Neural cell (in vitro differentiated cells): Measurements from ENCODE around the gene ZNF407. TPM values are rescaled to one million over a fixed set of nuclear protein-coding genes. Genes with fewer than 3 reads are reported as not detected.

ENCODE experiments used
- H2AFZ ChIP-seq: fragments of 200-600, 300-800 bp; sonication (generic), shearing (Covaris generic); 2 replicates; pipeline ENCODE4 v1.6.0; 2014; ENCODE audit warnings: low read depth, mild to moderate bottlenecking, antibody characterized with exemption, low read length, moderate library complexity
- H3F3A ChIP-seq: fragments of 200-600 bp; shearing (Covaris generic); 2 replicates; pipeline ENCODE4 v1.6.1; 2016; ENCODE audit warnings: mild to moderate bottlenecking, moderate library complexity, mixed read lengths, antibody characterized with exemption, low read length; ENCODE audit not compliant: insufficient read depth, poor library complexity, severe bottlenecking
- H3K27ac ChIP-seq: fragments of 200-600, 300-800 bp; sonication (generic), shearing (Covaris generic); 2 replicates; pipeline ENCODE4 v1.5.1; 2014; ENCODE audit warnings: mild to moderate bottlenecking, low read length, moderate library complexity
- H3K27me3 ChIP-seq: fragments of 300-800, 200-600 bp; sonication (generic), shearing (Covaris generic); 2 replicates; pipeline ENCODE4 v1.6.0; 2014; ENCODE audit warnings: mild to moderate bottlenecking, low read depth, low read length, moderate library complexity; ENCODE audit not compliant: insufficient read depth
- H3K36me3 ChIP-seq: fragments of 300-800, 200-600 bp; sonication (generic), shearing (Covaris generic); 2 replicates; pipeline ENCODE4 v1.5.1; 2014; ENCODE audit warnings: mild to moderate bottlenecking, antibody characterized with exemption, low read length, moderate library complexity; ENCODE audit not compliant: insufficient read depth
- H3K4me2 ChIP-seq: fragments of 300-800, 200-600 bp; sonication (generic), shearing (Covaris generic); 2 replicates; pipeline ENCODE4 v1.6.0; 2014; ENCODE audit warnings: mild to moderate bottlenecking, low read length
- H3K4me3 ChIP-seq: fragments of 300-800, 200-600 bp; sonication (generic), shearing (Covaris generic); 2 replicates; pipeline ENCODE4 v1.5.1; 2014; ENCODE audit warnings: mild to moderate bottlenecking, low read length, moderate library complexity
- H3K79me2 ChIP-seq: fragments of 200-600 bp; shearing (Covaris generic); replicated peaks from 2 replicates; pipeline ENCODE4 v1.6.0; 2014; ENCODE audit warnings: mild to moderate bottlenecking, low read length, moderate library complexity; ENCODE audit not compliant: insufficient read depth
- H3K9ac ChIP-seq: fragments of 300-800, 200-600 bp; sonication (generic), shearing (Covaris generic); 2 replicates; pipeline ENCODE4 v1.6.1; 2016; ENCODE audit warnings: mild to moderate bottlenecking, low read length, mixed read lengths
- H3K9me2 ChIP-seq: fragments of 200-600 bp; shearing (Covaris generic); 2 replicates; pipeline ENCODE4 v1.6.1; 2016; ENCODE audit warnings: mild to moderate bottlenecking, low read length, mixed read lengths; ENCODE audit not compliant: insufficient read depth
- H3K9me3 ChIP-seq: fragments of 200-600, 300-800 bp; sonication (generic), shearing (Covaris generic); 2 replicates; pipeline ENCODE4 v1.6.1; 2016; ENCODE audit warnings: mild to moderate bottlenecking, mixed run types, low read length, moderate library complexity, mixed read lengths
- H4K20me1 ChIP-seq: fragments of 200-600 bp; shearing (Covaris generic); 2 replicates; pipeline ENCODE4 v1.6.1; 2016; ENCODE audit warnings: mild to moderate bottlenecking, mixed run types; ENCODE audit not compliant: insufficient read depth
- EP300 ChIP-seq: fragments of 450-650 bp; conservative IDR thresholded peaks from 2 replicates; pipeline ENCODE4 v1.6.1; 2014; ENCODE audit warnings: antibody characterized with exemption, mild to moderate bottlenecking, moderate library complexity; ENCODE audit not compliant: poor library complexity, severe bottlenecking
- EZH2 ChIP-seq: fragments of 200-600, 300-800 bp; shearing (Covaris generic), sonication (generic); IDR thresholded peaks from 2 replicates; pipeline ENCODE4 v1.6.1; 2014; ENCODE audit warnings: antibody characterized with exemption, low read length, borderline replicate concordance, mild to moderate bottlenecking; ENCODE audit not compliant: insufficient read depth, poor library complexity, severe bottlenecking
- MXI1 ChIP-seq: fragments of 450-650 bp; conservative IDR thresholded peaks from 2 replicates; pipeline ENCODE4 v1.6.1; 2014; ENCODE audit warnings: antibody characterized with exemption, mild to moderate bottlenecking; ENCODE audit not compliant: poor library complexity, severe bottlenecking
- POLR2AphosphoS5 ChIP-seq: IDR thresholded peaks from 2 replicates; pipeline ENCODE4 v1.6.1; 2012
- RAD21 ChIP-seq: fragments of 450-650 bp; conservative IDR thresholded peaks from 2 replicates; pipeline ENCODE4 v1.6.1; 2014; ENCODE audit warnings: antibody characterized with exemption, mild to moderate bottlenecking, moderate library complexity
- SMC3 ChIP-seq: fragments of 450-650 bp; conservative IDR thresholded peaks from 2 replicates; pipeline ENCODE4 v1.6.1; 2014; ENCODE audit warnings: antibody characterized with exemption, mild to moderate bottlenecking, moderate library complexity; ENCODE audit not compliant: poor library complexity
- TAF1 ChIP-seq: IDR thresholded peaks from 2 replicates; pipeline ENCODE4 v1.6.1; 2012; ENCODE audit warnings: low read depth
- polyA plus RNA-seq: library from polyadenylated mRNA; depleted of rRNA; stranded (reverse); fragments of >200 nt; gene quantifications from 2 replicates; pipeline ENCODE4 v1.2.3, GENCODE V29; 2014
- TF ChIP-seq, protein P1 (sequence below): fragments of 450-650 bp; IDR thresholded peaks from 2 replicates; pipeline ENCODE4 v1.5.1; 2014; ENCODE audit warnings: antibody characterized with exemption, mild to moderate bottlenecking, moderate library complexity; ENCODE audit not compliant: poor library complexity, severe bottlenecking
- TF ChIP-seq, protein P2 (sequence below): IDR thresholded peaks from 2 replicates; pipeline ENCODE4 v1.6.1; 2012; ENCODE audit warnings: borderline replicate concordance

ZNF407 gene
- polyA plus RNA-seq, 1 donor from 2014 or later = 2.9 TPM

DNA sequence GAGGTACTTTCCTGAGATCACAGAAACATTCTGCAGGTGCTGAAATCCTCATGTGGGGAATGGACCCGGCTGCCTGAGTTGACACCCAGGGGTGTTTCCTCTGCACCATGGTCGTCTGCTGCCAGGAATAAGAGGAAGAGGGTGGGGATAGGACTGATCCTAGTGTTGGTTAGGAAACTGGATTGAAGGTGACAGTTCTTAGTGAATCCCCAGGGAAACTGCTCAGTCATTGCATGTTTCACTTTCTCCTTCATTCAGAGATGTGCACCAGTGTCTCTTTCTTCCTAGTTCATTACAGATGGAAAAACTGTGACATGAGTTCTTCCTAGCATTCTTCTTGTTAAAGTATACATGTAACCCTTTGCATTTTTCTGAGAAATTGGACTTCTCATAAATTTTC, 317.0 kb downstream of the ZNF407 start:
- Histone ChIP-seq H3F3A (no peaks in the 10 kb centered on the region), H3K27ac (no peak overlapping the region), H3K4me2 (no peak overlapping the region), H3K27me3 (no peaks in the 10 kb centered on the region), H3K9me2 (no peaks in the 10 kb centered on the region), H3K9ac (no peak overlapping the region), H3K79me2 (no peaks in the 10 kb centered on the region), H2AFZ (no peak overlapping the region), H4K20me1 (no peaks in the 10 kb centered on the region), H3K4me3 (no peak overlapping the region), H3K9me3 (no peaks in the 10 kb centered on the region), H3K36me3 (no peaks in the 10 kb centered on the region)
- no peak for TF ChIP-seq MXI1
- no peak for TF ChIP-seq SMC3
- TF ChIP-seq, protein P1, sequence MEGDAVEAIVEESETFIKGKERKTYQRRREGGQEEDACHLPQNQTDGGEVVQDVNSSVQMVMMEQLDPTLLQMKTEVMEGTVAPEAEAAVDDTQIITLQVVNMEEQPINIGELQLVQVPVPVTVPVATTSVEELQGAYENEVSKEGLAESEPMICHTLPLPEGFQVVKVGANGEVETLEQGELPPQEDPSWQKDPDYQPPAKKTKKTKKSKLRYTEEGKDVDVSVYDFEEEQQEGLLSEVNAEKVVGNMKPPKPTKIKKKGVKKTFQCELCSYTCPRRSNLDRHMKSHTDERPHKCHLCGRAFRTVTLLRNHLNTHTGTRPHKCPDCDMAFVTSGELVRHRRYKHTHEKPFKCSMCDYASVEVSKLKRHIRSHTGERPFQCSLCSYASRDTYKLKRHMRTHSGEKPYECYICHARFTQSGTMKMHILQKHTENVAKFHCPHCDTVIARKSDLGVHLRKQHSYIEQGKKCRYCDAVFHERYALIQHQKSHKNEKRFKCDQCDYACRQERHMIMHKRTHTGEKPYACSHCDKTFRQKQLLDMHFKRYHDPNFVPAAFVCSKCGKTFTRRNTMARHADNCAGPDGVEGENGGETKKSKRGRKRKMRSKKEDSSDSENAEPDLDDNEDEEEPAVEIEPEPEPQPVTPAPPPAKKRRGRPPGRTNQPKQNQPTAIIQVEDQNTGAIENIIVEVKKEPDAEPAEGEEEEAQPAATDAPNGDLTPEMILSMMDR = no peak
- no peak for TF ChIP-seq RAD21
- TF ChIP-seq, protein P2, sequence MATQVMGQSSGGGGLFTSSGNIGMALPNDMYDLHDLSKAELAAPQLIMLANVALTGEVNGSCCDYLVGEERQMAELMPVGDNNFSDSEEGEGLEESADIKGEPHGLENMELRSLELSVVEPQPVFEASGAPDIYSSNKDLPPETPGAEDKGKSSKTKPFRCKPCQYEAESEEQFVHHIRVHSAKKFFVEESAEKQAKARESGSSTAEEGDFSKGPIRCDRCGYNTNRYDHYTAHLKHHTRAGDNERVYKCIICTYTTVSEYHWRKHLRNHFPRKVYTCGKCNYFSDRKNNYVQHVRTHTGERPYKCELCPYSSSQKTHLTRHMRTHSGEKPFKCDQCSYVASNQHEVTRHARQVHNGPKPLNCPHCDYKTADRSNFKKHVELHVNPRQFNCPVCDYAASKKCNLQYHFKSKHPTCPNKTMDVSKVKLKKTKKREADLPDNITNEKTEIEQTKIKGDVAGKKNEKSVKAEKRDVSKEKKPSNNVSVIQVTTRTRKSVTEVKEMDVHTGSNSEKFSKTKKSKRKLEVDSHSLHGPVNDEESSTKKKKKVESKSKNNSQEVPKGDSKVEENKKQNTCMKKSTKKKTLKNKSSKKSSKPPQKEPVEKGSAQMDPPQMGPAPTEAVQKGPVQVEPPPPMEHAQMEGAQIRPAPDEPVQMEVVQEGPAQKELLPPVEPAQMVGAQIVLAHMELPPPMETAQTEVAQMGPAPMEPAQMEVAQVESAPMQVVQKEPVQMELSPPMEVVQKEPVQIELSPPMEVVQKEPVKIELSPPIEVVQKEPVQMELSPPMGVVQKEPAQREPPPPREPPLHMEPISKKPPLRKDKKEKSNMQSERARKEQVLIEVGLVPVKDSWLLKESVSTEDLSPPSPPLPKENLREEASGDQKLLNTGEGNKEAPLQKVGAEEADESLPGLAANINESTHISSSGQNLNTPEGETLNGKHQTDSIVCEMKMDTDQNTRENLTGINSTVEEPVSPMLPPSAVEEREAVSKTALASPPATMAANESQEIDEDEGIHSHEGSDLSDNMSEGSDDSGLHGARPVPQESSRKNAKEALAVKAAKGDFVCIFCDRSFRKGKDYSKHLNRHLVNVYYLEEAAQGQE = no peak
- no peak for TF ChIP-seq TAF1
- no peak for TF ChIP-seq POLR2AphosphoS5
- no peak for TF ChIP-seq EP300
- TF ChIP-seq EZH2 = no peak

DNA sequence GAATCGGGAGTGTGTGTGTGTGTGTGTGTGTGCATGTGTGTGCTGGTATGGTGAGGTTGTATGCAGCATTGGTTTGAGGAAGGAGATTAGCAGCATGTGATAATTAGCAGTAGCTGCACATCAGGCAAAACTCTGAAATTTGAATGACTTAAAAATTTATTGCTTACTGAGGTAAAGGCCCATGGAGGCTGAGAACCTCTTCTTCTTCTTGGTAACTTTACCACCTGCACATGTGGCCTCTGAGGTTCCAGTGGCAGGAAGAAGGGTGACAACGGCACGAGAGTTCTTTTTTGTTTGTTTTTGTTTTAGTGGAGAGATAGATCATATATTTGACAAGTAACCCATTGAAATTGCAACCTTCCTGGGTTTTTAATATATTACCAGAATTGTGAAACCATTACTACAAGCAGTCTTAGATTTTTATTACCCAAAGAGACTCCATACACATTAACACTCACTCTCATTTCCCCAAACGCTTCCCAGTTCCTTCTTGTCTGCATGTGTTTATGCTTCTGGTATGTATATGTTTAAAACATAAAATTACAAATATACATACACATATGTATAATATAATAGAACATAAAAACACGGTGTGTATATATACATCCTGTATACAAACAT, 319.2 kb downstream of the ZNF407 start:
- no peak overlapping the region for H2AFZ ChIP-seq
- TF ChIP-seq, protein P2 = no peak
- TF ChIP-seq RAD21 (no peak), TAF1 (no peak), EP300 (no peak), MXI1 (no peak), EZH2 (no peak), SMC3 (no peak), POLR2AphosphoS5 (no peak)
- TF ChIP-seq, protein P1 = no peak
- no peaks in the 10 kb centered on the region for H3K9me2 ChIP-seq
- no peaks in the 10 kb centered on the region for H3F3A ChIP-seq
- H3K9me3 ChIP-seq = no peaks in the 10 kb centered on the region
- no peak overlapping the region for H3K9ac ChIP-seq
- H3K27ac ChIP-seq = no peak overlapping the region
- no peaks in the 10 kb centered on the region for H3K36me3 ChIP-seq
- H3K27me3 ChIP-seq = no peaks in the 10 kb centered on the region
- no peaks in the 10 kb centered on the region for H4K20me1 ChIP-seq
- H3K4me2 ChIP-seq = no peak overlapping the region
- H3K4me3 ChIP-seq = no peak overlapping the region
- H3K79me2 ChIP-seq = no peaks in the 10 kb centered on the region
